Cerebellar nuclear complex (tissue), 1 donor: Measurements from ENCODE around the gene CAB39.

ENCODE experiments used
- DNase-seq, 2 experiments: peaks; one replicate each; lab custom pipeline; 2025; lab: John Stamatoyannopoulos, UW

Gene CAB39

DNA sequence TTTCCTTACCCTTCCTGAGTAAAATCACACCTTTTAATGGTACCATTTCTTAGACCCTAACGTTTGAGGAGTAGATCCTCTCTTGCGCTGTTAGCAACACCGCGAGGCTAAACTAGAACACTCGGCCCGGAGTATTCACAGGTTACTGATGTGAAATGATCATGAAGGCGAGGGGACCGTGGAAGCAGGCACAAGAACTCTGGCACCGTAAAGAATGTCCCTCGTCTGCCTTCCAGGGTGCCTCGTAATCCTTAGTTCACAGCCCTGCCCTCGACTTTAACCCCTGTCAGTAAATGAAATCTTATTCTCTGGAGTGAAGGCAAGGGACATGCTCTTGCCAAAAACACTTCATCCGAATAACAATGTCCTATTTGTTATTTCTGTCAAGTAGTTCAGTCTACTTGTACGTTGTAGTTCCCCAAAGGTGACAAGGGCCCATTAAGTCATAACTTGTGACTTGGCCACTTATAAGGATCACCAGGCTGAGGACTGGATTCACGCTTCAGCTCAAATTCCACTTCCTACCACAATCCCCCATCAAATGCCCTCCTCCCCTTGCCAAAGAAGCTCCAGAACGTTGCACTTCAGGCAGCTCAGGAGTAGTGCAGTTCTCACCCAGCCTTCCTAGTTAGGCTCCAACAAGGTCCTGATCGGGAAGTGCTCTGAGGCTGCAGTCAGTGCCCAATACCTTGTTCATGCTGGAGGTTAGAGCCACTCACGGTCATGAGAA, 108.8 kb downstream of the CAB39 start:
- DNase-seq: no peak

DNA sequence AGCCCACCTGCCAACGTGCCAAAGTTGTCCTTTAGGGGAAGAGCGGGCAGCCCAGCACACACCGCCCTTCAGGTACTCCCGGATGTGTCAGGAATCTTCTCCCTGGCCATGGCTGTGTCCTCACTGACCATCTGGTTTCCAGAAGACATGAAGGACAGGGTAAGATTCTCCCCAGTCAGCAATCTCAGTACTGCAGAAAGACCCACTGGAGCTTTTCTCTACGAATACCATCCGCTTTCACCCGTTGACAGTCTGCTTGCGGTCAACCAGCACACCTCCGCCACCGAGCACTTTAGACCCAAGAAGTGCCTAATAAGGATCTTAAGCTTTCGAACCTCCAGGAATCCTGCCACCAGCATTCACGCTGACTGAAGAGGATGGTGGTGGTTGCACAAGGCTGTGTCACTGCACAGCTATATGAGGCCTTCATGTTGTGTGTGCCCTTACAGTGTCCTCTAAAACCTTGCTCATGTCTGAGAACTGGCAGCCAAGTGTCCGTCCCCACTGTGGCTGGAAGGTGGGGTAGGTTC, 109.4 kb downstream of the CAB39 start:
- DNase-seq: no peak

- no peak for DNase-seq
These were observed 110.8 kb downstream of the CAB39 start for GRCh38 chr2:230823264-230823964.

GRCh38 chr2:230824406-230824978, 111.8 kb downstream of the CAB39 start:
- peak in 1 of 2 experiments; percentile 8 for DNase-seq

DNA sequence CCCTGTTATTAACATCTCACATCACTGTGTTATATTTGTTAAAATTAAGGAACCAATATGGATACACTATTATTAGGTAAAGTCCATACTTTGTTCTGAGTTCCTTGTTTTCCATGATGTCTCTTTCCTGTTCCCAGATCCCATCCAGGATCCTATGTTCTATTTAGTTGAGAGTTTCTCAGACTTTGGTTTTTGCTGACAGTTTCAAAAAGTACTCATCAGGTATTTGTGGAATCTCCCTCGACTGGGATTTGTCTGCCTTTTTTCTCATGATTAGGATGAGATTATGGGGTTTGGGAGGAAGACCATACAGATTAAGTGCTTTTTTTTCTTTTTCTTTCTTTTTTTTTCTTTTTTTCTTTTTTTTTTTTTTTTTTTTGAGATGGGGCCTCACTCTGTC, 112.7 kb downstream of the CAB39 start:
- DNase-seq: no peak

- DNase-seq: no peak
These were observed 115.2 kb downstream of the CAB39 start for GRCh38 chr2:230827774-230828271.

DNA sequence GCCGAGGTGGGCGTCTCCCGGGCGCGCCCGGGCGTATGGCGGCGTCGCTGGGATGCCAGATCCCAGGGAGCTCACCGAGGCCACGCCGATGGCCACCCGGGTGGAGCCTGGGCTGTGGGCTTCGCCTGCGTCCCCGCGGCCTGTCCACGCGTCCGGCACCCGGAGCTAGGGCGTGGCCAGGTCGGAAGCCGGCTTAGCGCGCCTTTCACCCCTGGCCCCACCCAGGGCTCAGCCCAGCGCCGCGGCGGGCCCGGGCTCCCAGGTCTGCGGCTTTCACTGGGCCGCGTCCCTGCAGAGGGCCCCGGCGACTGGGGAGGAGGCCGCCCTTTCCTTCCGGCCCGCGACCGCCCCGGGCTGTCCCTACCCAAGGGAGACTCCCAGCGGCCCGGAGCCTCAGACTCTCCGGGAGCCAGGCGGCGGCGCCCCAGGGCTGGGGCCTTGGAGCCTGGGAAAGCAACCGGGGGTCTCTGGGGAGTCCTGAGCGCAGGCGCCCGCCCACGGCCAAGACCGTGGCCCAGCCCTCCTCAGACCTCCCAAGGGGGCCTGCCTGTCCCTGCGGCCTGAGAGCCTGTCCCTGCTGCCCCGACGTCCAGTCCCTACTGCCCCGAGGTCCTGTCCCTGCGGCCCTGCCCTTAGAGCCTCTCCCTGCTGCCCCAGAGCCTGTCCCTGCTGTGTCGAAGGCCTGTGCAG, 115.8 kb downstream of the CAB39 start:
- no peak for DNase-seq

GRCh38 chr2:230829293-230829692, 116.7 kb downstream of the CAB39 start:
- no peak for DNase-seq

- no peak for DNase-seq
These were observed 117.3 kb downstream of the CAB39 start for GRCh38 chr2:230829959-230830358.

DNA sequence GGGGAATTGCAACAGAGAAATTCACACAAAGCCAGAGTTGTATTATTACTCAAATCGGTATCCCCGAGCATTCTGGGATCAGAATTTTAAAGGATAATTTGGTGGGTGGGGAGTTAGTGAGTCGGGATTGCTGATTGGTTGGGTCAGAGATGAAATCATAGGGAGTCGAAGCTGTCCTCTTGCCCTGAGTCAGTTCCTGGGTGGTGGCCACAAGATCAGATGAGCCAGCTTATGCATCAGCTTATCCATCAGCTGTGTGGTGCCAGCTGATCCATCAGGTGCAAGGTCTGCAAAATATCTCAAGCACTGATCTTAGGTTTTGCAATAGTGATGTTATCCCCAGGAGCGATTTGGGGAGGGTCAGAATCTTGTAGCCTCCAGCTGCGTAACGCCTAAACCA, 117.8 kb downstream of the CAB39 start:
- DNase-seq: no peak

GRCh38 chr2:230840301-230840700, 127.7 kb downstream of the CAB39 start:
- DNase-seq: no peak

- DNase-seq: no peak
These were observed 129.8 kb downstream of the CAB39 start for GRCh38 chr2:230842473-230842872.

DNA sequence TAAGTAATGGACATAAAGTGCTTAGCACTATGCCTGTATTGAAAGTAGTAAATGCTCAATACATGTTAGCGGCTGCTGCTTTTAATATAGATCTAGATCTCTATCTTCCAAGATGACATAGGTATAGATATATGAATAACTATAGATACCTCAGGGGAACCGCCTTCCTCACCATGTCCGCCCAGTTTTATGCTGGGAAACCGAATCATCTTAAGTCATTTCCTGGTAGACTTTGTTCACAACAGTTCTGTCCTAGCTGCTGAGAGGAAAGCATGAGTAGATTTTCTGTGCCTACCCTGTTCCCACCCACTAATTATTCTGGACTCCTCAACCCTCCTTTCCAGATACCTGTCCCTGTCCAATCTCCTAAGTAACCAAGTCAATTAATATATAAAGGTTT, 130.5 kb downstream of the CAB39 start:
- DNase-seq: no peak

- no peak for DNase-seq
These were observed 133.7 kb downstream of the CAB39 start for GRCh38 chr2:230846360-230846759.

DNA sequence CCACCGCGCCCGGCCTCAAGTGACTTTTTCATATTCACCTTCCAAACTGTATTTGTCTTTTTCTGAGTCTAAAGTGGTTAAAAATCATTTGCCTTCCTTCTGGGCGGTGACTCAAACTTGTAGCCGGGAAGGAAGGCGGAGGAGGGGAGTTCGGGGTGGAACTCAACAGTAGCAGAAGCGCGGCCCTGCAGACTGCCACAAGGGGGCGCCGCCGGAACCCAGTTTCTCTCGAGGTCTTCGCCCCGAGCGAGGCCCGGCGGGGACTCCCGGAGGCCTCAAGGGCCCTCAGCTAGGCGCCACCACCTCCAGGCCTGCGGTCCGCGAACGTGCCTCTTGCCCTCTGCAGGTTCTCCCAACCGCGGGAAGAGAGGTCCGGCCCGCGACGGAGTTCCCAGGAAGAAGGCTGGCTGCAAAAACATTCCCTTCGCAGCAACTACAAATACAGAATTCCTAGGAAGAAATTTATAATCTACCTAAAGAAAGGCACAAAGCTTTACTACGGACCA, 135.3 kb downstream of the CAB39 start:
- no peak for DNase-seq

DNA sequence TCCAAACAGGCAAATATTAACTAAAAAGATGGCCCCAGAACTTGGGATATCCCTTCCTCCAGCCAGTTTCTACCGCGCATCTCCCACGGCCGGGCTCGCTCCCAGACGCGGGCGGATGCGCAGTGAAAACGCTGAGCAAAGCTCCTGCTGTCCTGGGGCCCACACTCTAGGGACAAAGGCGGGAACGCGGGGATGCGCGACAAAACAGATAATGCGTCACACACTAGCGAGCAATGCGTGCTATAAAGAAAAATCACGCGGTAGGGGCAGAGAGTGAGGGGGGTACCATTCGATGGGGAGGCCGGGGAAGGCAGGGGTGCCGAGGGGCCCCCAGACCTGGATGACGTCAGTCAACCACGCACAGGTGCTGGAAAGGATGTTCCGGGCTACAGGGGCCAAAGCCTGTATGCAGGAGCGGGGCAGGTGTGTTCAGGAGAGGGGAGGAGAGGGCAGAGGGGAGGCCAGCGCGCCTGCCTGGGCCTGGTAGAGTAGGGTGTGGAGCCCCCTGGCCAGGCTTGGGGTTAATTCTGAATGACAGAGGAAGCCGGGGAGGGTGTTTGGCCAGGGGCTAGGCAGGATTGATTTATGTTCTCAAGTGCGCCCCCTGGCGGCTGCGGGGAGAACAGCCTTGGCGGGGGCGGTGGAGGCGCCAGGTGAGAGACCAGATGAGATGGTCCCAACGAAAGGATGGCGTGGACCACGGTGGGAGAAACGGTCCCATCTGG, 137.2 kb downstream of the CAB39 start:
- no peak for DNase-seq

- DNase-seq: no peak
These were observed 137.7 kb downstream of the CAB39 start for GRCh38 chr2:230850358-230850658.

- DNase-seq: no peak
These were observed 139.5 kb downstream of the CAB39 start for GRCh38 chr2:230852113-230852512.

DNA sequence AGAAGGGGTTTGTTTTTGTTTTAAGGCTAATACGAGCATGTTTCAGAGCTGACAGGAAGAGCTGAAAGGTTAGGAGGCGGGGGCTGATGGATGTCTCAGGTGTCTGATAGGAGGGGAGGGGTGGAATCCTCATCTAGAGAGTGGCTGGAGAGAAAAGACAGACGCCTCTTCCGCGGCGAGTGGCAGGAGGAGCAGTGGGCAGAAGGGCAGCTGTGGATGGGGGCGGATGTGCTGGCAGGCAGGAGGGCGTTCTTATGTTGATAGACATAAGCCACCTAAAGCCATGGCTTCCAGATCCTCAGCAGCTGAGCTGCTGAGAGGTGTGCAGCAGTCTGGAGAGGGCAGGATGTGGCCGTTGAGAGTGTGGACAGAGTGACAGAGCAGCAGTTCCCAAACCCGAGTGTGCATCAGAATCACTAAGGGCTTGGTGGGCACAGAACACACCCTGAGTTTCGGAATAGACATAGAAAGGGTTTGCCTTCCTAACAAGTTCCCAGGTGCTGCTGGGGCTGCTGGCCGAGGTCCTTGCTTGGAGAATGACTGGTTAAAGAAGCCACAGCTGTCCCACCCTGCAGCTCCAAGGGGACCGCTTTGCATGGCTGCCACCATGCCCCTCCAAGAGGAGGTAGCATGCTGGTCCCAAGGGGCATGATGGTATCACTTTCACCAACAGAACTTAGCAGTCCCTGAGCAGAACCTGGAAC, 149.1 kb downstream of the CAB39 start:
- DNase-seq: no peak

DNA sequence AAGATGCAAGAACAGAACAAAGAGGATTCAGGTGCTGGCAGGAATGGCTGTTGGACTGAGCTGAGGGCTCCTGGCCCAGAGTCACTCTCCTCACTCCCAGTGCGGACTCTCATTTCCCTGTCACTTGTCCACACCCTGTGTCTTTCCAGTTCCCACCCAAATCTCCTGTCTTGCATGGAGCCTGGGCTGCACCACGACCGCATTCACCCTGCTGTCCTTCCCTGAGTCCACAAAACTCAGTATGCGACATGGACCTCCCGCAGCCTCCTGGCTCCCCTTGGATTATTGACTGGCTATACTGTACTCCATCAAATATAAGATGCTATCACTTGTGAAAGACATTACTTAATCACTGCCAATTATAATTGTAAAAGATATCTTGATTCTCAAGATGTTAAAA, 149.7 kb downstream of the CAB39 start:
- DNase-seq: no peak

- DNase-seq: no peak
These were observed 150.4 kb downstream of the CAB39 start for GRCh38 chr2:230863031-230863430.
